ENCODE measurements around the gene CMYA5. TPM values are rescaled to one million over a fixed set of nuclear protein-coding genes. Genes with fewer than 3 reads are reported as not detected.

The CMYA5 gene
- total RNA-seq, 5 donors from 2014 or later (not counting 1 experiment from before 2014, with no cell fraction given) = 0.13 to 0.41 (median 0.23) TPM

GRCh38 chr5:79811081-79811480, 121.4 kb downstream of the CMYA5 start:
- Mint-ChIP-seq H3K27ac (no peak overlapping the region), H3K27me3 (peaks cover 10 to 11% of the 10 kb centered on the region in 2 donors), H3K4me1 (no peaks in the 10 kb centered on the region), H3K9me3 (no peaks in the 10 kb centered on the region), H3K4me3 (no peak overlapping the region), H3K36me3 (no peaks in the 10 kb centered on the region)
- DNase-seq (no peak), ATAC-seq (replicated peaks in 1 of 4) (no peak)
- no peaks in the 10 kb centered on the region for H3K36me3 ChIP-seq (ENCODE audit: control insufficient read depth in 2 of 2, extremely low read depth in 1 of 2, insufficient read depth in 1 of 2, low read length in 1 of 2)
- no peak overlapping the region for H3K4me3 ChIP-seq (ENCODE audit: control insufficient read depth in 1 of 2, extremely low read depth in 1 of 2, low read length in 1 of 2)
- ChIA-PET CTCF (no interaction called here), POLR2A (no interaction called here)
- no peak overlapping the region for H3K27ac ChIP-seq (ENCODE audit: low read length)
- WGBS (ENCODE audit: insufficient coverage) = 84% methylated on average over 2 of the region's 2 CpGs
- H3K4me1 ChIP-seq (ENCODE audit: control insufficient read depth in 1 of 2, extremely low read depth in 1 of 2, insufficient read depth in 2 of 2, low read length in 2 of 2) = peaks cover 0 to 2% of the 10 kb centered on the region in 2 experiments
- H3K9me3 ChIP-seq = no peaks in the 10 kb centered on the region
- no peaks in the 10 kb centered on the region for H3K27me3 ChIP-seq (replicated peaks in 1 of 2; ENCODE audit: control insufficient read depth in 2 of 2, extremely low read depth in 1 of 2, insufficient read depth in 2 of 2, low read length in 1 of 2)

GRCh38 chr5:79811904-79812303, 122.3 kb downstream of the CMYA5 start:
- Histone ChIP-seq H3K36me3 (ENCODE audit: control insufficient read depth in 2 of 2, extremely low read depth in 1 of 2, insufficient read depth in 1 of 2, low read length in 1 of 2) (no peaks in the 10 kb centered on the region), H3K4me3 (ENCODE audit: control insufficient read depth in 1 of 2, extremely low read depth in 1 of 2, low read length in 1 of 2) (no peak overlapping the region), H3K9me3 (no peaks in the 10 kb centered on the region), H3K4me1 (ENCODE audit: control insufficient read depth in 1 of 2, extremely low read depth in 1 of 2, insufficient read depth in 2 of 2, low read length in 2 of 2) (peaks cover 0 to 2% of the 10 kb centered on the region in 2 experiments), H3K27ac (ENCODE audit: low read length) (no peak overlapping the region), H3K27me3 (replicated peaks in 1 of 2; ENCODE audit: control insufficient read depth in 2 of 2, extremely low read depth in 1 of 2, insufficient read depth in 2 of 2, low read length in 1 of 2) (peaks cover 0 to 5% of the 10 kb centered on the region in 2 experiments)
- POLR2A ChIA-PET = no interaction called here
- DNase-seq (no peak), ATAC-seq (replicated peaks in 1 of 4) (no peak)
- Mint-ChIP-seq H3K9me3 (no peaks in the 10 kb centered on the region), H3K4me1 (no peaks in the 10 kb centered on the region), H3K36me3 (no peaks in the 10 kb centered on the region), H3K4me3 (no peak overlapping the region), H3K27me3 (peaks cover 11 to 14% of the 10 kb centered on the region in 2 donors), H3K27ac (no peak overlapping the region)
- CTCF ChIA-PET = no interaction called here
- 93% methylated on average over 3 of the region's 3 CpGs for WGBS (ENCODE audit: insufficient coverage)

GRCh38 chr5:79814699-79815098, 125.1 kb downstream of the CMYA5 start:
- Mint-ChIP-seq H3K4me3 (no peak overlapping the region), H3K36me3 (no peaks in the 10 kb centered on the region), H3K4me1 (no peaks in the 10 kb centered on the region), H3K9me3 (peaks cover 6 to 12% (median 8%) of the 10 kb centered on the region in 3 donors), H3K27ac (no peak overlapping the region), H3K27me3 (peaks cover 11 to 21% of the 10 kb centered on the region in 2 donors)
- Histone ChIP-seq H3K4me1 (ENCODE audit: control insufficient read depth in 1 of 2, extremely low read depth in 1 of 2, insufficient read depth in 2 of 2, low read length in 2 of 2) (peaks cover 0 to 2% of the 10 kb centered on the region in 2 experiments), H3K27ac (ENCODE audit: low read length) (no peak overlapping the region), H3K9me3 (no peaks in the 10 kb centered on the region), H3K36me3 (ENCODE audit: control insufficient read depth in 2 of 2, extremely low read depth in 1 of 2, insufficient read depth in 1 of 2, low read length in 1 of 2) (no peaks in the 10 kb centered on the region), H3K4me3 (ENCODE audit: control insufficient read depth in 1 of 2, extremely low read depth in 1 of 2, low read length in 1 of 2) (no peak overlapping the region), H3K27me3 (replicated peaks in 1 of 2; ENCODE audit: control insufficient read depth in 2 of 2, extremely low read depth in 1 of 2, insufficient read depth in 2 of 2, low read length in 1 of 2) (peaks cover 0 to 5% of the 10 kb centered on the region in 2 experiments)
- POLR2A ChIA-PET = no interaction called here
- CTCF ChIA-PET = no interaction called here
- no peak for ATAC-seq (replicated peaks in 1 of 4)
- no peak for DNase-seq
- 82% methylated on average over 2 of the region's 2 CpGs for WGBS (ENCODE audit: insufficient coverage)

GRCh38 chr5:79816014-79816413, 126.4 kb downstream of the CMYA5 start:
- Mint-ChIP-seq H3K4me1 (no peaks in the 10 kb centered on the region), H3K36me3 (no peaks in the 10 kb centered on the region), H3K9me3 (peaks cover 6 to 12% (median 8%) of the 10 kb centered on the region in 3 donors), H3K27ac (no peak overlapping the region), H3K27me3 (peaks cover 11 to 21% of the 10 kb centered on the region in 2 donors), H3K4me3 (no peak overlapping the region)
- ChIA-PET POLR2A (no interaction called here), CTCF (no interaction called here)
- H3K4me1 ChIP-seq (ENCODE audit: control insufficient read depth in 1 of 2, extremely low read depth in 1 of 2, insufficient read depth in 2 of 2, low read length in 2 of 2) = peaks cover 0 to 2% of the 10 kb centered on the region in 2 experiments
- no peak overlapping the region for H3K27ac ChIP-seq (ENCODE audit: low read length)
- peaks cover 0 to 5% of the 10 kb centered on the region in 2 experiments for H3K27me3 ChIP-seq (replicated peaks in 1 of 2; ENCODE audit: control insufficient read depth in 2 of 2, extremely low read depth in 1 of 2, insufficient read depth in 2 of 2, low read length in 1 of 2)
- no peaks in the 10 kb centered on the region for H3K36me3 ChIP-seq (ENCODE audit: control insufficient read depth in 2 of 2, extremely low read depth in 1 of 2, insufficient read depth in 1 of 2, low read length in 1 of 2)
- no peaks in the 10 kb centered on the region for H3K9me3 ChIP-seq
- no peak for ATAC-seq (replicated peaks in 1 of 4)
- H3K4me3 ChIP-seq (ENCODE audit: control insufficient read depth in 1 of 2, extremely low read depth in 1 of 2, low read length in 1 of 2) = no peak overlapping the region
- no peak for DNase-seq
- WGBS (ENCODE audit: insufficient coverage) = no CpG with 5 or more reads among the region's 2 CpGs

GRCh38 chr5:79820648-79821047, 131.0 kb downstream of the CMYA5 start:
- Mint-ChIP-seq H3K36me3 (no peaks in the 10 kb centered on the region), H3K9me3 (peaks cover 6 to 12% (median 8%) of the 10 kb centered on the region in 3 donors), H3K27me3 (peaks cover 2 to 19% of the 10 kb centered on the region in 2 donors), H3K27ac (no peak overlapping the region), H3K4me3 (no peak overlapping the region), H3K4me1 (no peaks in the 10 kb centered on the region)
- Histone ChIP-seq H3K36me3 (ENCODE audit: control insufficient read depth in 2 of 2, extremely low read depth in 1 of 2, insufficient read depth in 1 of 2, low read length in 1 of 2) (no peaks in the 10 kb centered on the region), H3K9me3 (no peaks in the 10 kb centered on the region), H3K4me3 (ENCODE audit: control insufficient read depth in 1 of 2, extremely low read depth in 1 of 2, low read length in 1 of 2) (no peak overlapping the region), H3K27ac (ENCODE audit: low read length) (no peak overlapping the region), H3K27me3 (replicated peaks in 1 of 2; ENCODE audit: control insufficient read depth in 2 of 2, extremely low read depth in 1 of 2, insufficient read depth in 2 of 2, low read length in 1 of 2) (peaks cover 0 to 7% of the 10 kb centered on the region in 2 experiments), H3K4me1 (ENCODE audit: control insufficient read depth in 1 of 2, extremely low read depth in 1 of 2, insufficient read depth in 2 of 2, low read length in 2 of 2) (no peaks in the 10 kb centered on the region)
- CTCF ChIA-PET = no interaction called here
- POLR2A ChIA-PET = no interaction called here
- DNase-seq = no peak
- 80% methylated on average over 1 of the region's 5 CpGs for WGBS (ENCODE audit: insufficient coverage)
- no peak for ATAC-seq (replicated peaks in 1 of 4)

- no peak for ATAC-seq (replicated peaks in 1 of 4)
- no peaks in the 10 kb centered on the region for H3K4me1 Mint-ChIP-seq
- H3K27ac ChIP-seq (ENCODE audit: low read length) = no peak overlapping the region
- no peaks in the 10 kb centered on the region for H3K9me3 Mint-ChIP-seq
- no peak overlapping the region for H3K27ac Mint-ChIP-seq
- no peaks in the 10 kb centered on the region for H3K4me1 ChIP-seq (ENCODE audit: control insufficient read depth in 1 of 2, extremely low read depth in 1 of 2, insufficient read depth in 2 of 2, low read length in 2 of 2)
- 80% methylated on average over 1 of the region's 2 CpGs for WGBS (ENCODE audit: insufficient coverage)
- ChIA-PET CTCF (interaction anchor here in 1 of 2 donors (0.6 kb wide), 1 partner anchor 538 kb away, joined by 6 read pairs; no protein-coding TSS in a partner anchor), POLR2A (no interaction called here)
- H3K4me3 Mint-ChIP-seq = no peak overlapping the region
- H3K9me3 ChIP-seq = no peaks in the 10 kb centered on the region
- no peak overlapping the region for H3K4me3 ChIP-seq (ENCODE audit: control insufficient read depth in 1 of 2, extremely low read depth in 1 of 2, low read length in 1 of 2)
- peaks cover 8 to 10% of the 10 kb centered on the region in 2 donors for H3K27me3 Mint-ChIP-seq
- no peaks in the 10 kb centered on the region for H3K36me3 Mint-ChIP-seq
- H3K27me3 ChIP-seq (replicated peaks in 1 of 2; ENCODE audit: control insufficient read depth in 2 of 2, extremely low read depth in 1 of 2, insufficient read depth in 2 of 2, low read length in 1 of 2) = peaks cover 0 to 8% of the 10 kb centered on the region in 2 experiments
- DNase-seq = no peak
- no peaks in the 10 kb centered on the region for H3K36me3 ChIP-seq (ENCODE audit: control insufficient read depth in 2 of 2, extremely low read depth in 1 of 2, insufficient read depth in 1 of 2, low read length in 1 of 2)
Measured at GRCh38 chr5:79824444-79824843, 134.8 kb downstream of the CMYA5 start.

GRCh38 chr5:79825802-79826201, 136.2 kb downstream of the CMYA5 start:
- Histone ChIP-seq H3K9me3 (no peaks in the 10 kb centered on the region), H3K4me3 (ENCODE audit: control insufficient read depth in 1 of 2, extremely low read depth in 1 of 2, low read length in 1 of 2) (no peak overlapping the region), H3K27ac (ENCODE audit: low read length) (no peak overlapping the region), H3K4me1 (ENCODE audit: control insufficient read depth in 1 of 2, extremely low read depth in 1 of 2, insufficient read depth in 2 of 2, low read length in 2 of 2) (no peaks in the 10 kb centered on the region), H3K27me3 (replicated peaks in 1 of 2; ENCODE audit: control insufficient read depth in 2 of 2, extremely low read depth in 1 of 2, insufficient read depth in 2 of 2, low read length in 1 of 2) (peaks cover 0 to 9% of the 10 kb centered on the region in 2 experiments), H3K36me3 (ENCODE audit: control insufficient read depth in 2 of 2, extremely low read depth in 1 of 2, insufficient read depth in 1 of 2, low read length in 1 of 2) (no peaks in the 10 kb centered on the region)
- DNase-seq = no peak
- 60% methylated on average over 1 of the region's 1 CpG for WGBS (ENCODE audit: insufficient coverage)
- no peak overlapping the region for H3K27ac Mint-ChIP-seq
- H3K27me3 Mint-ChIP-seq = peaks cover 15% of the 10 kb centered on the region in 2 donors
- H3K4me1 Mint-ChIP-seq = no peaks in the 10 kb centered on the region
- CTCF ChIA-PET = no interaction called here
- H3K4me3 Mint-ChIP-seq = no peak overlapping the region
- H3K9me3 Mint-ChIP-seq = no peaks in the 10 kb centered on the region
- ATAC-seq (replicated peaks in 1 of 4) = no peak
- H3K36me3 Mint-ChIP-seq = no peaks in the 10 kb centered on the region
- POLR2A ChIA-PET = no interaction called here

Data from T-cell (primary cell).